ENCODE measurements around the gene CPNE8. TPM values are rescaled to one million over a fixed set of nuclear protein-coding genes. Genes with fewer than 3 reads are reported as not detected.

The CPNE8 gene
- total and polyA plus RNA-seq, 2 of the 4 experiments (the other 2 are of a cell fraction): not detected

GRCh38 chr12:38817942-38818341, 87.4 kb downstream of the CPNE8 start:
- no peak overlapping the region for H2BK5ac ChIP-seq (ENCODE audit: low read depth, low read length, poor library complexity, severe bottlenecking)
- H4K8ac ChIP-seq (ENCODE audit: low read depth in 2 of 2, low read length in 2 of 2): no peak overlapping the region
- CTCF ChIA-PET: no interaction called here
- no peak overlapping the region for H3K14ac ChIP-seq (replicated peaks; ENCODE audit: low read depth, low read length)
- H3K4me2 ChIP-seq (ENCODE audit: low read depth, low read length): no peak overlapping the region
- no CpG with 5 or more reads among the region's 3 CpGs for WGBS, 2 experiments (ENCODE audit: extremely low coverage in 2 of 2, insufficient read length in 1 of 2)
- H2BK120ac ChIP-seq (ENCODE audit: low read depth, low read length): no peak overlapping the region
- H3K4me3 ChIP-seq (ENCODE audit: insufficient read depth, low read depth, low read length): no peak overlapping the region
- no peak overlapping the region for H3K4ac ChIP-seq (ENCODE audit: low read depth, low read length)
- H2BK15ac ChIP-seq (ENCODE audit: low read depth, low read length): no peak overlapping the region
- H3K79me1 ChIP-seq (ENCODE audit: low read depth in 1 of 2, low read length in 2 of 2): no peaks in the 10 kb centered on the region
- intact Hi-C loops (cut with micrococcal nuclease) (no loop called here), in situ Hi-C loops (cut with MboI; ENCODE audit: low sequenced_read_pairs) (no loop called here), dilution Hi-C loops (cut with HindIII; ENCODE audit: low sequenced_read_pairs, unreplicated experiment) (no loop called here)
- ATAC-seq (ENCODE audit: low read depth): no peak
- H3K36me3 ChIP-seq (ENCODE audit: control insufficient read depth, insufficient read depth, low read length): no peaks in the 10 kb centered on the region
- H3K18ac ChIP-seq (ENCODE audit: low read depth, low read length): no peak overlapping the region
- no peaks in the 10 kb centered on the region for H3K4me1 ChIP-seq (ENCODE audit: control insufficient read depth, insufficient read depth, low read length)
- H4K20me1 ChIP-seq (ENCODE audit: insufficient read depth, low read length): no peaks in the 10 kb centered on the region
- H2BK20ac ChIP-seq (ENCODE audit: low read depth, low read length): no peak overlapping the region
- TF ChIP-seq CTCF (conservative IDR thresholded peaks at IDR 0.05; ENCODE audit: low read depth, low read length) (no peak), RAD21 (IDR thresholded peaks at IDR 0.05; ENCODE audit: low read length) (no peak), MXI1 (IDR thresholded peaks at IDR 0.05; ENCODE audit: borderline replicate concordance, low read depth, low read length) (no peak)
- POLR2A ChIA-PET (ENCODE audit: unreplicated experiment): no interaction called here
- H2AK9ac ChIP-seq (replicated peaks; ENCODE audit: low read depth, low read length, poor library complexity): no peak overlapping the region
- no peak overlapping the region for H3K56ac ChIP-seq (ENCODE audit: extremely low read depth, insufficient read depth, low read length)
- H2AFZ ChIP-seq (replicated peaks; ENCODE audit: low read length, poor library complexity): no peak overlapping the region
- no peak for DNase-seq
- no peaks in the 10 kb centered on the region for H3K9me1 ChIP-seq (ENCODE audit: insufficient read depth, low read length)
- H4K91ac ChIP-seq (ENCODE audit: insufficient read depth, low read depth, low read length): no peak overlapping the region
- H3K27me3 ChIP-seq (ENCODE audit: control insufficient read depth, insufficient read depth, low read length): no peaks in the 10 kb centered on the region
- H3K27ac ChIP-seq (ENCODE audit: insufficient read depth, low read length): no peak overlapping the region
- BruUV-seq (replicated peaks): no TSS peak
- H3K9me3 ChIP-seq (ENCODE audit: control insufficient read depth, insufficient read depth, low read length): peaks cover 6% of the 10 kb centered on the region
- H3K23ac ChIP-seq (ENCODE audit: low read depth, low read length): no peak overlapping the region
- no peak overlapping the region for H3K9ac ChIP-seq (ENCODE audit: low read depth, low read length)
- no peak overlapping the region for H4K5ac ChIP-seq (ENCODE audit: low read depth, low read length)
- no peak overlapping the region for H2AK5ac ChIP-seq (ENCODE audit: low read depth, low read length)
